Activated T-helper 1 cell treated with Interleukin-2 at 50 U/mL for 16 hours (primary cell): ENCODE measurements around the gene FASN.
A peak's percentile ranks its signal among the peaks of the same experiment; 100 is the strongest.

Experiments used
- DNase-seq: peaks from one replicate; pipeline ENCODE4 v3.0.0-alpha.2; 2020; ENCODE audit warnings: low read depth

The FASN gene

DNA sequence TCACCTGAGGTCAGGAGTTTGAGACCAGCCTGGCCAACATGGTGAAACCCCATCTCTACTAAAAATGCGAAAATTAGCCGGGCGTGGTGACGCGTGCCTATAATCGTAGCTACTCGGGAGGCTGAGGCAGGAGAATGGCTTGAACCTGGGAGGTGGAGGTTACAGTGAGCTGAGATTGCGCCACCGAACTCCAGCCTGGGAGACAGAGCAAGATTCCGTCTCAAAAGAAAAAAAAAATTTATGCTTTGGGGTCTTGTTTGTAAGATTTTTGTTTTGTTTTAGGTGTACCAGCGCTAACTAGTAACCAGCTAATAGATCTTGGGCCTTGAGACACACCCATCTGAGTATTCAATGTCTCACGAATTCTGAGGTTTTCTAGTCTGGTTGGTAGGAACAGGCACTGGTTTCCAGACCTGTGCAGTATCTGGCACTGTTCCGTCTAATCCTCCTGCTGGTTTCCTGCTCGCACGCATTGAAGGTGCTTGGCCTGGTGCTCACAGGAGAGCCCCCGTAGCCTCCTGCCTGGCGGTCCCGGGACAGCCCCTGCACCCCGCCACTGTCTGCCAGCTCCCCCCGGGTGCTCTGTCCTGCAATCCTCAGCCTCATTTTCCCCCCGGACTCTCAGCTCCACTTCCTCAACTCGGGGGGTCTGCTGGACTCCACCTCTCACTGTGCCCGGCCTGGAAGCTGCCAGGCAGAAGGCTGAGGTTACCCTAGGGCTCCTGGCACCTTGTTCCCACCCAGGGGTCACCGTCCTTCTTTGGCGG lies 21.8 kb downstream of the FASN start:
- no peak for DNase-seq

DNA sequence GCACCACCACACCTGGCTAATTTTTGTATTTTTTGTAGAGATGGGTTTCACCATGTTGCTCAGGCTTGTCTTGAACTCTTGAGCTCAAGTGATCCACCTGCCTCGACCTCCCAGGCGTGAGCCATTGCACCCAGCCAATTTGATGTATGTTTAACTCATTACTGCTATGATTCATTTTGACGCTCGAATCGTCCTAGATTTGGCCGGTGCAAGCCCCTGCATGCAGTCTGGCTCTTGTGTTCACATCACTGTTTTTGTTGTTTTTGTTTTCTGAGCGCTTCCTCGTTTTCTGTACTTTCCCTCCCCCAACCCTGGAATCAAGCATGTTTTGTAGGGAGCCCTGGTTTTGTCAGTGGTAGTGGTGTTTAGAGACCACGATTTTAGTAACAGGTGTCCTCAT lies 24.6 kb downstream of the FASN start:
- DNase-seq, result no peak

DNA sequence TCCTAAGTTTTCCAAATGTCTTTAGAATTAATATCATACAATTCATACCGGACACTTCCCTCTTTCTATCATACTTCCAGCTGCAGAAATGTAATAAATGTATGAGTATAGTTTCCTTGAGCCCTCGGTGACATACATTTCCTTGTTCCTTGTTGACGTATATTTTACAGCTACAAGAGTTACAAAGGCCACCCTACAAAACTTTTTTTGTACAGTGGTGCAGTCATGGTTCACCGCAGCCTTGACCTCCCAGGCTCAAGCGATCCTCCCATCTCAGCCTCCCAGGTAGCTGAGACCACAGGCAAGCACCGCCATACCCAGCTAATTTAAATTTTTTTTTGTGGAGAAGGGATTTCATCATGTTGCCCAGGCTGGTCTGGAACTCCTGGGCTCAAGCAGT lies 25.2 kb downstream of the FASN start:
- no peak for DNase-seq

DNA sequence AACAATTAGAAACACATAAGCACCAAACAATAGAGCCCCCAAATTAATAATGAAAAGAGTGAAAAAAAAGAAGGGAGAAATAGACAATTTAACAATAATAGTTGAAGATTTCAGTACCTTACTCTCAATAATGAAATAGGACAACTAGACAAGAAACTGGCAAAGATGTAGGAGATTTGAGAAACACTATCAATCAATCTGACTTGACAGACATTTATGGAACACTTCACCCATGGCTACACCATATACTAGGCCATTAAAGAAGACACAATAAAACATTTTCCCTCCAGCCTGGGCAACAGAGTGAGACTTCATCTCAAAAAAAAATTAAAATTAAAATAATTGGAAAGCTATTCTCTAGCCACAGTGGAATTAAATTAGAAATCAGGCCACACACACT lies 27.4 kb downstream of the FASN start:
- DNase-seq, result no peak

DNA sequence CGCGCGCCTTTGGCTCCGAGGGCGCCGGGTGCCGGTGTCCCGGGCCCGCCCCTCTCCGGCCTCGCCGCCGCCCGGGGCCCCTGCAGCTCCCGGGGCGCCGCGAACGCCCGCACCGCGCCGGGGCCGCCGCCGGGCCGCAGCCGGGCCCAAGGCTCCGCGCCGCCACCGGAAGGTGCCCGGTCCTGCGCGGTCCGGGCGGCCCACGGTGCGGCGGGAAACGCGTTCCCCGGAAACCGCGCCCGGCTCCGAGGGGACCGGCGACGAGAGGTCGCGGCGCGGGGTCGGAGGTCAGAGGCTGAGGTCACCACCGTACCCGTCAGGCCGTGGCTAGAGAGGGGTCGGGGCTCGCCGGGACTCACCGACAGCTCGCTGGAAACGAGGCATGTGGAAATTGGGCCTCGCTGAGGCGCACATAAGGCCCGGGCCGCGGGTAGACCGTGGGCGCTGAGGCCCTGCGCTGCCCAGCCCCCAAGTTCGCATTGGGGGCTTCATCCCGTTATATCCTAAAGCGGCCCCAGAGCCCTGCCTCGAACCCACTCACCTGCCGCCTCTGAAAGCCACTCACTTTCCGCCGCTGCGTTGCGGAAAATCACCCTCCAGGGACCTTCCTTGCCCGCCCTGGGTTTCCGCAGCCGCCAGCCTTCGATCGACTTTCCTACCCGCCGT lies 32.3 kb downstream of the FASN start, which contains the start of gene DUS1L:
Gene DUS1L (minus strand): TSS at position 167 of the 666 bp plus-strand sequence. CDS start 745 bp downstream, outside the sequence.
- peak; percentile 60 for DNase-seq

DNA sequence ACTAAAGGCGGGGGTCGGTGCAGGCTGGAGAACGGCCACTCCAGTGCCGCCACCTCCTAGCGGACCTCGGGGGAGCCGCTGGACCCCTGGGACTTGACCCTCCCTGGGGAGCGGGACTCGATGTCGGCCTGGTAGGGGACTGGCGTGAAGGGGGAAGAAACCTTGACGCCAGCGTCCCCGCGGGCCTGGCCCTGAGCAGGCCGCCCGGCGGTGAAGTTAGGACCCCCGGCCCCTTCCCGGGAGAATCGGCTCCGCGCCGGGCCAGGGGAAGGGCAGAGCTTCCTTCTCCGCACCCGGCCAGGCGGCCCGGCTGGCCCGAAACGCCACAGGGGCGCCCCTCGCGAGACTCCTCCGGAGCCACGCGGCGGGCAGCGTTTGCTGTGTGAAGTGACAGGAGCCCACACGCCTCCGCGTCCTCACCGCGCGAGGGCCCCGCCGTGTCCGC lies 32.8 kb downstream of the FASN start:
- no peak for DNase-seq

DNA sequence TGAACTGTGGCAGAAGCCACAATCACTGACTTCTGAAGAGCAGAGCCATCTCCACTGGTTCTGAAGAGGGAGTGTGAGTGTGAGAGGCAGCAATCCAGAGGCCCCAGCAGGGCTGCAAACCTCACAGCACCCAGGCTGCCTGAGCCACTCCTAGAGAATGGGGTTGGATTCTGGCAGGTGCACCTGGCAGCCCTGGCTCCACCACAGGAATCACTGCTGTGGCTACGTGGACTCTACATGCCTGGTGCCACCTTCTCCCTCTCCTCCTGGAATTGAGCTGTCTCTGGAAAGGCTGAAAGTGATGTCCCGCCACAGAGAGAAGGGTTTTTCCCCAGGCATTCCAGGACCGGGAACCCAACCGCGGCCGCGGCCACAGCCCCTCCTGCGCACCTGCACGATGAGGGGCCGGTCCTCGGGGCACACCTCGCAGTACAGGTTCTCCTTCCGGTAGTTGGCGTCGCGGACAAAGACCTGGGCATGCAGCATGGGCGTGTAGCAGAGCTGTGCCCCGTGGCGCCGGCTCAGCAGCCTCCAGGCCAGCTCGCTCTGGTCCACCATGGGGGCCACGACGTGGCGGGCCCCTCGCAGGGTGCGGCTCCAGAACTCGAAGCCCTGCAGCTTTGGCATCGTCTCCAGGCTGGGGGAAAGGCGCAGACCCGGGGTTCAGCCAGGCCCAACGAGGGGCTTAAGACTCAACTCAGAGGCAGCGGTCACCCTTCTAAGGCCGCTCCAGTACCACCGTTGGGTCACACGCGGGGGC lies 33.4 kb downstream of the FASN start:
- DNase-seq, result no peak

DNA sequence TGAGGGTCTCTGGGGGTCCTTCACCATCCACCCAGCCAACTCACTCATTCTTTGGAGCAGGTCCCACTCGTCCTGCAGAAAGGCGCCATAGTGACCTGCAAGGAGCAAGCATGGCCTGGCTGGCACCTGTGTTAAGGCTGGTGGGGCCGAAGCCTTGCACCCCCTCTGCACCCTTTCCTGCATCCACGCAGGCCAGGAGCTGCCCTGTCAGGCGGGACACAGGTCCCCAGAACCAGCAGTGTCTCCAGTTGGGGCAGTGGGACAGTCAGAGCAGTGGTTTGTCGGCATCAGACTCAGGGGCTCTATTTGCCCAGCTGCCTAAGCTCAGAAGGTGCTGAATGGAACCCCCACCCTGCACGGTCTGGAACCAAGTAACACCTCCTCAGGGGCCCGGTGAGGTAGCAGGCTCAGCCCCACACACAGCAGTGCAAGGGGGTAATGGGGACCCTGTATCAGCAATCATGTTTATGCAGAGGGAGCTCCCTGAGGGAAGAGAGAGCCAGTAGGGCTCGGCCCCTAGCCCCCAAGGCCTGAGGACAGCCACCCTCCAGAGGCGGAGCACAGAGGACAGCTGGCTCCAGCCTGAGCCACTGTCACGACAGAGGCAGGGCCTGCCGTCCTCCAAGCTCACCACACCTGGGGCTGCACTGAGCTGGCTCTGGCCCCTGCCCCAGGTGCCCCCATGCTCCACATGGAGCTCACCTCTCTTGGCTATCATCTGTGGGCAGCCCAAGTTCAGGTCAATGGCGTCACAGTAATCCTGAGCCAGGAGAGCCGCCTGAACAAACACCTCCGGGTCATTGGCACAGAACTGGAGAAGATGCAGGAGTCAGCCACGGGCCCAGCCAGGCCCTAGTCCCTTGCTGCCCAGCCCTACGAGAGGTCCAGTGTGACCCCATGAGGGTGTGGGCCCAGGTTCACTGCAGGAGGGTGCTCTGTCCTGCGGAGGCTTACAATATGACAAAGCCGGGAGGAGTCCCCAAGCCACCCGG lies 34.3 kb downstream of the FASN start:
- DNase-seq, result no peak

DNA sequence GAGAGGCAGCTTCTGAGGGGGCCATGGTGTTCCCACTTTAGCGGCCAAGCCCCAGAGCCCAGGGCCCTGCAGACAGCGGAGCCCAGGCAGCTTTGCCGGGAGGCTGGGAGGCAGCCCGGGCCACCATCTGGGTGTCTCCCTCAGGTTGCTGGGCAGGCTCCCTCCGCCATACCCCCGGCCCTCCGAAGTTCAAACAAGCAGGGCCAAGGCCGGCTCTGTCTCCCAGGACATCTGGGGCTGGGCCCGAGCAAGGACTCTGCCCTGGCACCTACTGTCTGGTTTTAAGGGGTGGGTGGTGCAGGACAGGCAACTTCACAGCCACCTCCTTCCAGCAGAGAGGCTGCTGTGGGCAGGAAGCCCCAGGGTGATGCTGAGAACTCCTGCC lies 35.1 kb downstream of the FASN start:
- DNase-seq, result no peak

DNA sequence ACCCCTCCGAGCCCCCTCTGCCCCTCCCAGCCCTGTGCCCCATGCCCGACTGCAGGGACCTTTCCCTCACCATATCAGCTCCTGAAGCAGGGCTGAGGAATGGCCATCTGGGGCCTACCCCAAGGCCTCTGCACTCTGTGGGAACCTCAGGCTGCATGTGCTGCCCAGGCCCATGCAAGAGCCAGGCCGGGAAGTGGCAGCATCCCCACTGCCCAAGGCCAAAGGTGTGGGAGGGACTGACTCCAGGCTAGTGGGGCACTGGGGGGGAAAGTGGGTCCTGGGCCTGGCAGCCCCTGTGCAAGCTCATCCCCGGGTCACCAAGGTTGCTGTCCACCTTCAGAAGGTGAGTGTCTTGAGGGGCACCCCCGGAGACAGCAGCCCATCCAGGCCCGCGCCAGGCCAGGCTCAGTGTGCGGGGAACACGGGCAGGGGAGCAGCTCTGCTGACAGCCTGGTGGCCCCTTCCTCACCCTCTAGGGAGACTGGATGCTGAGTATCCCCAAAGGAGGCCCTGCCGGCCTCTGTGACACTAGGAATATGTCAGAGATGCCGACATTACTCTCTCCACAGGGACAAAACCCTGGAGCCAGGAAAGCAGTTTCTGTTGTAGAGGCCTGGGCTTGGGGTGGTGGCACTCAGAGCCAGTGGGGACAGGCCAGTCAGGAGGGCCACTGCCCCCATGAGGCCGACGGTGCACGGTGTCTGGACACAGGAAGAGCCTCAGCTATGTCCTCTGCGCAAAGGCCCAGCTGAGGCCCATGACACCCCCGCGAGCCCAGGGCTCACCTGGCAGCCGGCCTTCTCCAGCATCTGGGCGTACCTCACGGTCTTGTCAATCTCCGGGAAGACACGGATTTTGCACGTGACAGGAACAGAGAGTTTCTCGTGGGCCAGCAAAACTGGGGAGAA lies 35.7 kb downstream of the FASN start:
- DNase-seq, result no peak

DNA sequence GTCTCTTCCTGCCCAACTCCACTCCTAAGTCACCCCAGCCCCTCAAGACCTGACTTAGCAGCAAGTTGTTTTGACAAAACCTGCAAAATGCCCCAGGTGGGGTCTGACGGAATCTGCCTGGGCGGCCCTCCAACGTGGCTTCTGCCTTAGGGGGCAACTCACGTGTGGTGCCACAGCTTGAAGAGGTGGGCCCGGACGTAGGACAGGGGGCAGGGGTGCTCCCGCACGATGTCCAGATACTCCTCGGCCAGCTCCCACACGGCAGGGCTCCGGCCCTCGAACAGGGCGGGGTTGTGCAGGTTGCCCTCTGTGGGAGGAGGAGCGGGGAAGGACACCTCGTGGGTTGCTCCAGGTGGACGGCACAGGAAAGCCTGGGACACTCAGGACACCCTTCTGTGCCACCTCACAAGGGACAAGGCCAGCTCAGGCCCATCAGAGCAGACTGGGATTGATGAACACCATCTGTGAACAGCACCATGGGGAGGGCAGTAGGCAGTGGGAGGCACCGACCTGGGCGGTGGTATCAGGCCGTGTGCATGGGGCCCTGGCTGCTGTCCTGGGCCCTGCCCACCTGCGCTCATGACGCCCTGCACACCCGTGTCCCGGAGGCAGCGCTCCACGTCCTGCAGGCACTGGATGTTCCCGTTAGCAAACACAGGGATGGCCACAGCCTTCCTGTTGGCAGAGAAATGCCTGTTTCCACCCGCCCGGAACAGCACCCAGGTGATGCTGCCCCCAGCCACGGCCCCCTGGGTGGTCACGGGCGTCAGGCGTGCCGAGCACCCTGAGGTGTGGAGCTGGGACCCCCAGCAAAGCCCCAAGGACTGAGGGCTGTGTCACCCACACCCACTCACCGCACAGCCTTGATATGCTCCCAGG lies 36.8 kb downstream of the FASN start:
- DNase-seq, result no peak

DNA sequence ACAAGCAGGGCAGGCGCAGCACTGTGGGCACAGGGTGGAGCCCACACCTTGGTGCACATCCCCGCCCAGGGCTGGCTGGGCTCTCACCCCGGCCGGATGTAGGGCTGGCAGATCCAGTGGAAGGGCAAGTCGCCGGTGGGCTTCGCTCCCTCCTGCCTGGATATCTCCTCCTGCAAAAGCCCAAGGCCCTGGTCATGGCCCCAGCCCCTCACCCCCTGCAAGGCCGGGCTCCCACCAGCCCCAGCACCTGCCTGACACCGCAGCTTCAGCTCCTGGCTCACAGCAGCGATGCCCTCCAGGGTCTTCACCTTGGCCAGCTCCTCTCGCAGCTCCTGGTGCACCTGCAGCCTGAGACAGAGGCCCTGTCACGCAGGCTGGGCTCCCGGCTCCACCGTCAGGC lies 37.4 kb downstream of the FASN start:
- DNase-seq, result no peak

DNA sequence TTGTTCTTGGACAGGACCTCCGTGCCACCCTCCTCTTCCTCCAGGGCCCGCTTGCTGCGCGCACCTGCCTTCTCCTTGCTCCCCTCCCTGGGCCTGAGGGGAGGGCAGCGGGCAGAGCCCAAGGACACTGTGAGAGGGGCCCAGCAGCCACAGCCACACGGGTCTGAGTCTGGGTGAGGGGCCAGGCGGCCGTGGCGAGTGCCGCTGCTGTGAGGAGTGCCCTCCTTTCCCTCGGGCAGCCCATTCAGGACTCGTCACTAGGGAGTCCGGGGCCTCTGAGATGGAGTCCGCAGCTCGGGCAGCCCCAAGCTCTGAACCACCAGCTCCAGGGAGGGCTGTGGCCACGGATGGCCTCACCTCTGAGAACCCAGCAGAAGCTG lies 38.0 kb downstream of the FASN start:
- no peak for DNase-seq

DNA sequence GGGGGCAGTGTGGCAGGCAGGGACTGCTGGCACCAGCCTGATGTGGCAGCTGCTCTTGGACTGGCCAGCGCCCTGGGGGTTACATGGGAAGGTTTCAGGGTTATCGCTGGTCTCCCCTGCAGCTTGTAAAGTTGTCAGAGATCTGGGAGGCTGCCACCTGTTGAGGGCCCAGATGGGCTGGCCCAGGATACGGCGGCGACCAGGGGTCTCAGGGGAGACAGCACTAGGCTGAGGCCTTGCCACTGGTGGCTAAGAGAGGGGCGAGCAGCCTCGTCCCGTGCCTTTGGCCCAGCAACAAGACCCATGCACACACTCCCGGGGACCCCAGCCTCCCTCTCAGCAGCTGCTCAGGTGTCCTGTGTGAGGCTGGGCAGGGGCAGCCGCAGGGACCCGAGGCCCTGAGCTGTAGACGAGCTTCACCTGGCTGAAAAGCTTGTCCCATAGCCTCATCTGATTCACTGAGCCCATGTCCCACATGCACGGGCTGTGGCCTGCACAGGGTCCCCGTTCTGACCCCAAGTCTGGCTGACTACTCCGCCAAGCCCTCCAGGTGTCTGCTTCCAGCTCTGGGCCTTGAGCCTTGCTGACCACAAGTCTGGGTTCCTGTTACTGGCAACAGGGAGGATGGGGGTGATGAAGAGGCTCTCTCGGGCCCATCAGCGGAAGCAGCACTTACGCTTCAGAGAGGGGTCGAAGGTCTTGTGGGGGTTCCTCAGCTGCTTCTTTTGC lies 38.6 kb downstream of the FASN start:
- DNase-seq, result no peak

DNA sequence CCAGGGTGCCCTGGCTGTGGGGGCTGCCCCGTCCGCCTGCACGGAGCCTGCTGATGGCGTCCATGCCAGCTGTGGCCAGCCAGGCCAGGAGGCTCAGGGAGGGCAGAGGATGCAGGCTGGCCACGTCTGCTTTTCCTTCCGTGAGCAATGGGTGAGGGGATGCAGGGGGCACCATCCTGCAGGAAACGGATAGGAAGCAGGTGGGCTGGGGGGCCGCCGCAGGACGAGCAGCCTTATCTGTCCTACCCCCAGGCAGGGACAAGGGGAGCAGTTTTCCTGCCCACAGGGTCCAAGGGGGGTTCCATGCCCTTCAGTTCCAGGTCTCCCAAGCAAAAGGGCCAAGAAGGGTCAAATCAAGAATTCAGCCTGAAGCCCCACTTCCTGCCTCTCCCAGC lies 39.2 kb downstream of the FASN start:
- no peak for DNase-seq

DNA sequence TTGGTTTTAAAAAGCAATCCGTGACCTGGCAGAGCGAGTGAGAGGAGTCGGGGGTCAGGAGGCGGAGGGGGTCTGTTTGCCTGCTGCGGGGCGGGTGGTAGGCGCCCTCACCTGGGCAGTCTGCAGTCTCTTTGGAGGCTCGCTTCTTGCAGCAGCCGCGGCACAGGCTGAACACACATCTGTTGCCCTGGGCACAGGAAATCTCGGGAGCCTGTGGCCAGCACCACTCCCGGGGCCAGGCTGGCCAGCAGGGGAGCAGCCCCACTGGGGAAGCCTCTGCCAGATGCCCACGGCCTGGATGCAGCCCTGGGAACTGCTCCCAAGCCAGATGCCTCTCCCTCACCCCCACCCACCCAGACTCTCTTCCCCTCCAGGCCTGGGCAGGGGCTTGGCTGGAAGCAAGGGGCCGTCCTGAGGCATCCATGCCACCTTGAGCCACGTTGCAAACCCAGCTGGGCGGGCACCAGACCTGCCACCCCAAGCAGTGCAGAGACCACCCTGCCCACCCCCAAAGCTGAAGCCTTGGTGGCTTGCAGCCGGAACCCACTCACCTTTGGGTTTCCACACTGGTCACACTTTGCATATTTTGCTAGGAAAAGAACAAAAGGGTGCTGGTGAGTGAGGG lies 39.7 kb downstream of the FASN start:
- DNase-seq, result no peak

DNA sequence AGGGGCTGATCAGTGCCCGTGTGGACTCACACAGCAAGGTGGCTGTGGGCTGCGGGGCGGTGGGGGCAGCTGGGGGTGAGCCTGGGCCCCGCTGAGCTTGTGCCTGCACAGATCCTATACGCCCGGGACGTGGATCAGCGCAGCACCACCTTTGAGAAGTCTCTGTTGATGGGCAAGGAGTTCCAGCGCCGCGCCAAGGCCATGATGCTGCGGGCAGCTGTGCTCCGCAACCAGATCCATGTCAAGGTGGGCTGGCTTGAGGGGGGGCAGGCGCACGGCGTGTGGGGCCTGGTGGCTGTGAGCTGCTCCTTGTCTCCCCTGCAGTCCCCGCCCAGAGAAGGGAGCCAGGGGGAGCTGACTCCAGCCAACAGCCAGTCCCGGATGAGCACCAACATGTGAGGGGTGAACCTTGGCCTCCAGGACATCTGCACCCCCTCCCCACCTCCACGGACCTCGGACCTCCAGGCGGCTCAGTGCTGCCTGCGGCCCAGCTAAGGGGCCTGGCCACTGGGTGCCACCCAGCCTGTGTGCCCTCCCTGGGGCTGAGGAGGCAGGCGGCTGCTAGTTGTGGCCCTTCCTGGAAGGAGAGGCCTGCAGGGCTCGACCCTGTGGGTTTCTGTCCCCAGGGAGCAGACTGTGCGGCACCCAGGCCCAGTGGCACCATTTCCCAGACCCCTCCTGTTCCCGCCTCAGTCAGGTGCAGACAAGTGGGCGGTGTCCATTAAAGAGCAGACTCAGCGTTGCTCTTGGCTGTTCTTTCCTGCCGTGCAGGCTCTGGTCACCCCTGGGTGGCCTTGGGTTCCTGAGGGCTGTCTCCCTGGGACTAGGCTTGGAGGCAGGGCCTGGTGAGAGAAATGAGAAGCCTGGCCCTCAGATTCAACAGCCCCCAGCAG lies 41.1 kb downstream of the FASN start:
- DNase-seq, result no peak
